Ishikawa (cell line): ENCODE results near the gene CSAD.
A peak's percentile ranks its signal among the peaks of the same experiment; 100 is the strongest.

Experiments
- CEBPB ChIP-seq: IDR thresholded peaks from 2 replicates; pipeline ENCODE4 v1.6.1; 2012
- CREB1 ChIP-seq: IDR thresholded peaks from 2 replicates; pipeline ENCODE4 v1.6.1; 2012; ENCODE audit warnings: low read depth
- EGR1 ChIP-seq: IDR thresholded peaks from 2 replicates; pipeline ENCODE4 v1.6.1; 2012
- EP300 ChIP-seq: IDR thresholded peaks from 2 replicates; pipeline ENCODE4 v1.6.1; 2012; ENCODE audit warnings: borderline replicate concordance
- FOXM1 ChIP-seq: IDR thresholded peaks from 2 replicates; pipeline ENCODE4 v1.6.1; 2012; ENCODE audit warnings: low read depth, borderline replicate concordance
- MAX ChIP-seq: IDR thresholded peaks from 2 replicates; pipeline ENCODE4 v1.6.1; 2012
- NFIC ChIP-seq: IDR thresholded peaks from 2 replicates; pipeline ENCODE4 v1.6.1; 2012
- RAD21 ChIP-seq: IDR thresholded peaks from 2 replicates; pipeline ENCODE4 v1.6.1; 2012; ENCODE audit warnings: low read depth
- REST ChIP-seq: IDR thresholded peaks from 2 replicates; pipeline ENCODE4 v1.6.1; 2012; ENCODE audit warnings: low read depth, mild to moderate bottlenecking
- TAF1 ChIP-seq: IDR thresholded peaks from 2 replicates; pipeline ENCODE4 v1.6.1; 2012; ENCODE audit warnings: low read depth, mild to moderate bottlenecking
- TCF12 ChIP-seq: IDR thresholded peaks from 2 replicates; pipeline ENCODE4 v1.6.1; 2012; ENCODE audit warnings: low read depth
- TEAD4 ChIP-seq: IDR thresholded peaks from 2 replicates; pipeline ENCODE4 v1.6.1; 2012
- USF1 ChIP-seq: IDR thresholded peaks from 2 replicates; pipeline ENCODE4 v1.6.1; 2012
- YY1 ChIP-seq: IDR thresholded peaks from 2 replicates; pipeline ENCODE4 v1.6.1; 2012; ENCODE audit warnings: low read depth
- ZBTB7A ChIP-seq: IDR thresholded peaks from 2 replicates; pipeline ENCODE4 v1.6.1; 2012; ENCODE audit warnings: low read depth

CSAD gene

GRCh38 chr12:53212931-53213330, 32.2 kb upstream of the CSAD start:
- TF ChIP-seq REST (no peak), CREB1 (no peak), EP300 (no peak), NFIC (no peak), CEBPB (no peak), TAF1 (no peak), ZBTB7A (no peak), FOXM1 (no peak), MAX (no peak), YY1 (no peak), RAD21 (no peak), TCF12 (no peak), USF1 (no peak)

GRCh38 chr12:53211476-53212381, 31.0 kb upstream of the CSAD start:
- TF ChIP-seq RAD21 (peak; percentile 47; the same call in 1 of the 2 replicates), NFIC (no peak), CREB1 (no peak), FOXM1 (no peak), TAF1 (no peak), REST (no peak), USF1 (no peak), MAX (no peak)

GRCh38 chr12:53210843-53211242, 30.1 kb upstream of the CSAD start:
- TF ChIP-seq TEAD4, result no peak
- no peak for TF ChIP-seq CEBPB
- TF ChIP-seq RAD21, result no peak
- no peak for TF ChIP-seq ZBTB7A
- TF ChIP-seq USF1, result no peak
- no peak for TF ChIP-seq EGR1
- no peak for TF ChIP-seq MAX
- TF ChIP-seq YY1, result no peak
- no peak for TF ChIP-seq EP300
- no peak for TF ChIP-seq NFIC
- no peak for TF ChIP-seq CREB1

GRCh38 chr12:53208877-53209463, 28.2 kb upstream of the CSAD start:
- no peak for TF ChIP-seq ZBTB7A
- TF ChIP-seq TAF1, result no peak
- no peak for TF ChIP-seq EGR1
- TF ChIP-seq CREB1, result no peak
- TF ChIP-seq TCF12, result no peak
- TF ChIP-seq RAD21, result no peak

- TF ChIP-seq USF1, result no peak
- no peak for TF ChIP-seq REST
- no peak for TF ChIP-seq NFIC
Observed at GRCh38 chr12:53208435-53208834, 27.7 kb upstream of the CSAD start.
